T-helper 2 cell treated with Interferon-gamma antibody and Interleukin-4, amounts not matched to agents 5 μg/mL and 100 μg/mL, for 36 hours (primary cell): ENCODE data around the gene CMSS1.
A peak's percentile ranks its signal among the peaks of the same experiment; 100 is the strongest.

ENCODE experiments used
- DNase-seq: peaks from one replicate; pipeline ENCODE4 v3.0.0; 2021; ENCODE audit warnings: low spot score
- H3K27ac Mint-ChIP-seq: one replicate; pipeline ENCODE4 v1.8.0; 2021; ENCODE audit warnings: mild to moderate bottlenecking, mixed read lengths
- H3K27me3 Mint-ChIP-seq: one replicate; pipeline ENCODE4 v1.8.0; 2021; ENCODE audit warnings: low read depth, mixed read lengths
- H3K36me3 Mint-ChIP-seq: one replicate; pipeline ENCODE4 v1.8.0; 2021; ENCODE audit warnings: low read depth, mixed read lengths
- H3K4me1 Mint-ChIP-seq: one replicate; pipeline ENCODE4 v1.8.0; 2021; ENCODE audit warnings: low read depth, mixed read lengths
- H3K4me3 Mint-ChIP-seq: one replicate; pipeline ENCODE4 v1.8.0; 2022; ENCODE audit warnings: mild to moderate bottlenecking, moderate library complexity, mixed read lengths
- H3K9me3 Mint-ChIP-seq: one replicate; pipeline ENCODE4 v1.8.0; 2021; ENCODE audit warnings: mixed read lengths

Gene CMSS1

GRCh38 chr3:100097919-100098783 is 280.5 kb downstream of the CMSS1 start:
- Mint-ChIP-seq H3K9me3 (peaks cover 3% of the 10 kb centered on the region), H3K4me1 (peaks cover 24% of the 10 kb centered on the region), H3K27ac (no peak overlapping the region), H3K4me3 (no peak overlapping the region), H3K36me3 (peaks cover 9% of the 10 kb centered on the region), H3K27me3 (no peaks in the 10 kb centered on the region)
- no peak for DNase-seq

- H3K4me1 Mint-ChIP-seq = peaks cover 27% of the 10 kb centered on the region
- H3K27me3 Mint-ChIP-seq = no peaks in the 10 kb centered on the region
- peaks cover 9% of the 10 kb centered on the region for H3K36me3 Mint-ChIP-seq
- H3K9me3 Mint-ChIP-seq = peaks cover 3% of the 10 kb centered on the region
- no peak for DNase-seq
- no peak overlapping the region for H3K4me3 Mint-ChIP-seq
- H3K27ac Mint-ChIP-seq = no peak overlapping the region
These were observed 281.1 kb downstream of the CMSS1 start for GRCh38 chr3:100098784-100099070.

GRCh38 chr3:100099621-100100020 is 282.0 kb downstream of the CMSS1 start:
- H3K9me3 Mint-ChIP-seq = peaks cover 3% of the 10 kb centered on the region
- no peaks in the 10 kb centered on the region for H3K27me3 Mint-ChIP-seq
- no peak for DNase-seq
- H3K27ac Mint-ChIP-seq = no peak overlapping the region
- peaks cover 30% of the 10 kb centered on the region for H3K4me1 Mint-ChIP-seq
- no peak overlapping the region for H3K4me3 Mint-ChIP-seq
- H3K36me3 Mint-ChIP-seq = peaks cover 16% of the 10 kb centered on the region

- Mint-ChIP-seq H3K27ac (no peak overlapping the region), H3K9me3 (peaks cover 3% of the 10 kb centered on the region), H3K27me3 (no peaks in the 10 kb centered on the region), H3K36me3 (peaks cover 21% of the 10 kb centered on the region), H3K4me1 (peaks cover 38% of the 10 kb centered on the region), H3K4me3 (no peak overlapping the region)
- DNase-seq = no peak
These were observed 282.8 kb downstream of the CMSS1 start for GRCh38 chr3:100100425-100100824.

GRCh38 chr3:100102757-100103156 is 285.1 kb downstream of the CMSS1 start:
- DNase-seq = no peak
- no peak overlapping the region for H3K4me3 Mint-ChIP-seq
- H3K36me3 Mint-ChIP-seq = peaks cover 26% of the 10 kb centered on the region
- no peaks in the 10 kb centered on the region for H3K27me3 Mint-ChIP-seq
- H3K9me3 Mint-ChIP-seq = peaks cover 3% of the 10 kb centered on the region
- H3K4me1 Mint-ChIP-seq = peaks cover 42% of the 10 kb centered on the region
- no peak overlapping the region for H3K27ac Mint-ChIP-seq

GRCh38 chr3:100103558-100104441 is 286.1 kb downstream of the CMSS1 start:
- Mint-ChIP-seq H3K27me3 (no peaks in the 10 kb centered on the region), H3K4me1 (peaks cover 44% of the 10 kb centered on the region), H3K9me3 (peaks cover 3% of the 10 kb centered on the region), H3K4me3 (no peak overlapping the region), H3K36me3 (peaks cover 27% of the 10 kb centered on the region), H3K27ac (no peak overlapping the region)
- DNase-seq = peak; percentile 52

GRCh38 chr3:100104442-100104798 is 286.8 kb downstream of the CMSS1 start:
- Mint-ChIP-seq H3K27ac (no peak overlapping the region), H3K4me3 (no peak overlapping the region), H3K36me3 (peaks cover 30% of the 10 kb centered on the region), H3K27me3 (no peaks in the 10 kb centered on the region), H3K9me3 (peaks cover 3% of the 10 kb centered on the region), H3K4me1 (peaks cover 46% of the 10 kb centered on the region)
- no peak for DNase-seq

GRCh38 chr3:100104817-100105413 is 287.3 kb downstream of the CMSS1 start:
- Mint-ChIP-seq H3K4me1 (peaks cover 46% of the 10 kb centered on the region), H3K27ac (peak overlapping the region; percentile 47), H3K9me3 (peaks cover 3% of the 10 kb centered on the region), H3K36me3 (peaks cover 30% of the 10 kb centered on the region), H3K27me3 (no peaks in the 10 kb centered on the region), H3K4me3 (no peak overlapping the region)
- no peak for DNase-seq

- H3K9me3 Mint-ChIP-seq = peaks cover 3% of the 10 kb centered on the region
- H3K27me3 Mint-ChIP-seq = no peaks in the 10 kb centered on the region
- peak overlapping the region; percentile 69 for H3K27ac Mint-ChIP-seq
- H3K4me3 Mint-ChIP-seq = peak overlapping the region; percentile 25
- H3K36me3 Mint-ChIP-seq = peaks cover 32% of the 10 kb centered on the region
- no peak for DNase-seq
- H3K4me1 Mint-ChIP-seq = peaks cover 46% of the 10 kb centered on the region
These were observed 287.8 kb downstream of the CMSS1 start for GRCh38 chr3:100105501-100105900.

GRCh38 chr3:100106094-100106493 is 288.4 kb downstream of the CMSS1 start:
- DNase-seq = no peak
- Mint-ChIP-seq H3K4me3 (no peak overlapping the region), H3K9me3 (peaks cover 2% of the 10 kb centered on the region), H3K27me3 (no peaks in the 10 kb centered on the region), H3K4me1 (peaks cover 46% of the 10 kb centered on the region), H3K27ac (no peak overlapping the region), H3K36me3 (peaks cover 31% of the 10 kb centered on the region)

- Mint-ChIP-seq H3K36me3 (peaks cover 30% of the 10 kb centered on the region), H3K27ac (no peak overlapping the region), H3K4me1 (peaks cover 46% of the 10 kb centered on the region), H3K9me3 (no peaks in the 10 kb centered on the region), H3K27me3 (no peaks in the 10 kb centered on the region), H3K4me3 (no peak overlapping the region)
- DNase-seq = no peak
These were observed 289.0 kb downstream of the CMSS1 start for GRCh38 chr3:100106531-100107141.

- Mint-ChIP-seq H3K9me3 (no peaks in the 10 kb centered on the region), H3K4me1 (peaks cover 46% of the 10 kb centered on the region), H3K27me3 (no peaks in the 10 kb centered on the region), H3K4me3 (no peak overlapping the region), H3K27ac (no peak overlapping the region), H3K36me3 (peaks cover 30% of the 10 kb centered on the region)
- no peak for DNase-seq
These were observed 289.7 kb downstream of the CMSS1 start for GRCh38 chr3:100107221-100107814.

- Mint-ChIP-seq H3K4me3 (no peak overlapping the region), H3K9me3 (no peaks in the 10 kb centered on the region), H3K4me1 (peaks cover 39% of the 10 kb centered on the region), H3K27me3 (no peaks in the 10 kb centered on the region), H3K27ac (no peak overlapping the region), H3K36me3 (peaks cover 23% of the 10 kb centered on the region)
- DNase-seq = no peak
These were observed 290.9 kb downstream of the CMSS1 start for GRCh38 chr3:100108464-100109079.
